ENCODE measurements around the gene DGKI.

GRCh38 chr7:137454246-137454724, 392.5 kb downstream of the DGKI start:
- TF ChIP-seq CTCF (IDR thresholded peaks at IDR 0.05), result peak; percentile 51 to 72 (median 60)
- no peak for TF ChIP-seq POLR2A (IDR thresholded peaks at IDR 0.05)
